IMR-90 (cell line): ENCODE measurements around the gene NUDCD3.

ENCODE experiments used
- CTCF ChIP-seq: conservative IDR thresholded peaks from 2 replicates; pipeline ENCODE4 v1.5.1; 2012; ENCODE audit warnings: mild to moderate bottlenecking, low read depth, low read length, improper control_type of control experiment
- FOS ChIP-seq: fragments of 150-350 bp; IDR thresholded peaks from 2 replicates; pipeline ENCODE4 v1.6.1; 2016; ENCODE audit warnings: low read depth, low read length
- MAFK ChIP-seq: IDR thresholded peaks from 2 replicates; pipeline ENCODE4 v1.6.1; 2012; ENCODE audit warnings: low read depth, low read length, improper control_type of control experiment
- POLR2A ChIP-seq: IDR thresholded peaks from 2 replicates; pipeline ENCODE4 v1.6.1; 2012; ENCODE audit warnings: mild to moderate bottlenecking, low read depth, low read length
- RAD21 ChIP-seq: IDR thresholded peaks from 2 replicates; pipeline ENCODE4 v1.6.1; 2012; ENCODE audit warnings: low read length, improper control_type of control experiment

- TF ChIP-seq CTCF: no peak
- no peak for TF ChIP-seq RAD21
- TF ChIP-seq FOS: no peak
- TF ChIP-seq POLR2A: no peak
- TF ChIP-seq MAFK: no peak
These were observed 73.5 kb downstream of the NUDCD3 start for GRCh38 chr7:44416941-44417340.
